Measurements from ENCODE around the gene HSD17B7.
"Not testable (repeated sequence)": the region's sequence is repeated elsewhere in the genome, so short reads cannot be mapped to it uniquely, and the experiment has no call there.

Gene HSD17B7, protein sequence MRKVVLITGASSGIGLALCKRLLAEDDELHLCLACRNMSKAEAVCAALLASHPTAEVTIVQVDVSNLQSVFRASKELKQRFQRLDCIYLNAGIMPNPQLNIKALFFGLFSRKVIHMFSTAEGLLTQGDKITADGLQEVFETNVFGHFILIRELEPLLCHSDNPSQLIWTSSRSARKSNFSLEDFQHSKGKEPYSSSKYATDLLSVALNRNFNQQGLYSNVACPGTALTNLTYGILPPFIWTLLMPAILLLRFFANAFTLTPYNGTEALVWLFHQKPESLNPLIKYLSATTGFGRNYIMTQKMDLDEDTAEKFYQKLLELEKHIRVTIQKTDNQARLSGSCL

DNA sequence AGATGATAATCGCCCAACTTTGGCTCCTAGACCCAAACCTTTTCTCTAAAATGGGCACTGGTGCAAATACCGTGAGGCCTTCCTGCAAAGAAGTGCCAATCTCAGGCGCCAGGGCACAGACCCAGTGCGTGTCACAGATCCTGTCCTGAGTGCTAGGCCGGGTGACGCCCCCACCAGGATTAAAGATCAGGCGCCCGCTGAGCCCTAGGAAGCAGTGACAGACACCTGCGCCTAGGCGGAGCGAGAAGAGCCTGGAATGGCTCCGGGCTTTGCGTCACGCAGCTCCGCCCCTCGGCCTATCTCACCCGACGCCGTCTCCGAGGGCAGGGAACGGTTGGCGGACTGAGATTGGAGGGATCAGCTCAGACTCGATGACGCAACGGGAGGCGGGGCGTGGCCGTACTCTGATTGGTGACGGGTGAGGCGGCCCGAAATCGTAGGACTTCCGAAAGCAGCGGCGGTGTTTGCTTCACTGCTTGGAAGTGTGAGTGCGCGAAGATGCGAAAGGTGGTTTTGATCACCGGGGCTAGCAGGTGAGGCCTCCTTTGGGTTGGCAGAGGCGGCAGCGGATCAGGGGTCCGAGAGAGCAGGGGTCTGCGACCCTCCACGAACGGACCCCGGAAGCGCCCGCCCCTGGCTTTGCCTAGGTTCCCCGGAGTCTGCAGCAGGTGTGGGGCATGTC, at the start of gene HSD17B7:
HSD17B7 (plus strand) TSS at position 400 of the 682 bp plus-strand sequence; CDS start at position 499, 99 bp downstream.
- peak; percentile 2 for DNase-seq (ENCODE audit: low read depth, low spot score)

DNA sequence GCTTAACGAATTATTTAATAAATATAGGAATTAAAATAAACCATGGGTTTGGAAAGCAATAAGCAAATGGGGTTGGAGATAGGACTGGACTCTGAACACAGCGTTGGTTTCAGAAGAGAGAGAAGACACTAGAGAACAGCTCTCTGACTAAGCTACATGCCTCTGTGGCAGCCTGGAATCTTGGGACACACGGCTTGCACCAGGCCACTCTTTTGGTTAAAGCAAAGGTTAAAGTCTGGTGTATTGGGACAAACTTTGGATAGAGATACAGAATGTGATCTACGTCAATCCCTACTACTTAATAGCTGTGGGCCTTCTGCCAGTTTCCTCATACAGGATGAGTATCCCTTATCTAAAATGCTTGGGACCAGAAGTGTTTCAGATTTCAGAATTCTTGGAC, 49.7 kb upstream of the HSD17B7 start:
- DNase-seq (ENCODE audit: low read depth, low spot score): no peak

DNA sequence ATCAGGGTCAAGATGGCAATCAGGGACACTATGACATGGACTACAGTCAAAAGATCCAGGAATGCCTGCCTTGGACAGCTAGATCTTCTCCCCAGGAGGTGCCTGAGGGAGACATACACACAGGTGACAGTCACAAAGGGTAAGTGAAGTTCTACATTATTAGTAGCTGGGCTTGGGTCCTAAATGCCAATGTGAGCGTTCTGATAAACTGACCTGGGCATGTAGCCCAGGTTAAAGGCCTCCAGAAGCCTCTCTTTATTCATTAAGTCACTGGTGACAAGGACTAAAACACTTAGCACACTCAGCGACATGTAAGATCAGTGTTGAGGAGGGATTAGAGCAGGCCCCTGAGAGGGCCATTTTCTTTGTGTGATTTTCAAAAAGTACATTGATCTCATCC, 48.9 kb upstream of the HSD17B7 start:
- no peak for DNase-seq (ENCODE audit: low read depth, low spot score)

DNA sequence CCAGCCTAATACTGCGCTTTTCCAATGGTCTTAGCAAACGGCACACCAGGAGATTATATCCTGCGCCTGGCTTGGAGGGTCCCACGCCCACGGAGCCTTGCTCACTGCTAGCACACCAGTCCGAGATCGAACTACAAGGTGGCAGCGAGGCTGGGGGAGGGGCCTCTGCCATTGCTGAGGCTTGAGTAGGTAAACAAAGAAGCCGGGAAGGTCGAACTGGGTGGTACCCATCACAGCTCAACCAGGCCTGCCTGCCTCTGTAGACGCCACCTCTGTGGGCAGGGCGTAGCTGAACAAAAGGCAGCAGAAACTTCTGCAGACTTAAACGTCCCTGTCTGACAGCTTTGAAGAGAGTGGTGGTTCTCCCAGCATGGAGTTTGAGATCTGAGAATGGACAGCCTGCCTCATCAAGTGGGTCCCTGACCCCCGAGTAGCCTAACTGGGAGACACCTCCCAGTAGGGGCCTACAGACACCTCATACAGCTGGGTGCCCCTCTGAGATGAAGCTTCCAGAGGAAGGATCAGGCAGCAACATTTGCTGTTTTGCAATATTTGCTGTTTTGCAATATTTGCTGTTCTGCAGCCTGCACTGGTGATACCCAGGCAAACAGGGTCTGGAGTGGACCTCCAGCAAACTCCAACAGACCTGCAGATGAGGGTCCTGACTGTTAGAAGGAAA, 44.1 kb upstream of the HSD17B7 start:
- not testable (repeated sequence) for DNase-seq (ENCODE audit: low read depth, low spot score)

DNA sequence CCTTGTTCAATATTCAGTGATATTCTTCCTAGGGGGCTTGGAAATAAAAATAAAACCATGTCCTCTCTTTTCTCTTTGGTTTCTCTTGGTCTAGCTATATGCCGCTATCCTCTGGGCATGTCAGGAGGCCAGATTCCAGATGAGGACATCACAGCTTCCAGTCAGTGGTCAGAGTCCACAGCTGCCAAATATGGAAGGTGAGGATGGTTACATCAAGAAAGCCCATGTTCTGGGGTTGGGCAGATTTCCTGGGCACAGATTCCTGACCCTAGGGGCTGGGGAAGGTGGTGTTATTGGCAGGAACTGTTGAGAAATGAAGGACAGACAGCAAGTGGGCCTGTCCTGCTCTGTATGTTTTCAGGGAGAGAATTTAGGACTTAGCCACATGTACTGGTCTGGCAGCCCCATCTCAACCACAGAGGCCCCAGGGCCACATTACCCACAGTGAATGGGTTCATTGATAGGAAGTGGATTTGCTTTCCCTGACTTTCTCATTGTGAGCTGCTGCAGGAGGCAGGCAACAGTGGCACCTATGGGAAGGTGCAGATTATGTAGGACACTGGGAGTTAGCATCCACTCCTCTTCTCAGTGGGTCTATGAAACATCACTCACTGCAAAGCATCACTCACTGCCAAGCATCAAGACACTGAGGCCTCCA, 37.4 kb upstream of the HSD17B7 start:
- no peak for DNase-seq (ENCODE audit: low read depth, low spot score)

DNA sequence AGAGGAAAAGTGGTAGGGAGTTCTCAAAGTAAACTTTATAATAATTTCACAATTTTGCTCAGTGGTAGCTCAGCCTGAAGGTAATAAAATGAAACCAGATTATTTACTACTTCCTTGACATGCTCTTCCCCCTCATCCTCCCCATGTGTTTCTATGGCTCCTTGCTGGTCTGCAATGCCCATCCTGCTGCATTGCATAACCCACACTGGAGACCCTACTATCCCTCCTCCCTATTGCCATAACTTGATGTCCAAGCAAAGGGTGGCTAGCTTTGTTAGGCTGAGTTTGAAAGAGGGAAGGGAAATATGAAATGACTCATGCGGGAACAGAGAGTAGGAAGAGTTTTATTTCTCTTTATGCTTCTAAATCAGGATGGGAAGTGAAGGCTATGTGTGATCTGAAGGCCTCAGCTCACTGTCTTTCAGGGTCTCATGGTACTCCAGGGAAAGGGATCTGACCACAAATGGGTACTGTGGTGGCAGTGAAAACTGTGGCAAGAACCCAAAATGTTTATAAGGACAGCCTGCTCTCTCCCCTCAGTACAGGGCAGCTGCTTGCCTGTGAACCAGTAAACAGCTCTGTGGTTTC, 36.4 kb upstream of the HSD17B7 start:
- DNase-seq (ENCODE audit: low read depth, low spot score): no peak

DNA sequence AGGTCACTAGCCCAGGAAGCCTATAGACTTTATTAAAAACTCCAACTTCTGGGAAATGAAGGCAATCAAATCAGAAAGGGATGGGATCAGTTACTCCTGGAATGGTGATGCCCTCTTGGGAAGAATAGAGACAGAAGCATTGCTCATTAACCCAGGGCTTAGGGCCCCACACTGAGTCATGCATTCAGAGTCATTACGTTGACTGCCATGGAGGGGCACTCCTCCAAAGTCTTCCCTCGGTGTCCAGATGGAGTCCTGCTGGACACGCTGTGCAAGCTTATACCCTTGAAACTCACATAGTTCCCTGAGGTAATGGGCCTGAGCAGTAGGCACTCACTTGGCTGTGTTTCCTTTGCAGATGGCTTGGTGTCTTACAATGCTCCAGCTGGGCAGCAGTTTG, 35.2 kb upstream of the HSD17B7 start:
- DNase-seq (ENCODE audit: low read depth, low spot score): no peak

DNA sequence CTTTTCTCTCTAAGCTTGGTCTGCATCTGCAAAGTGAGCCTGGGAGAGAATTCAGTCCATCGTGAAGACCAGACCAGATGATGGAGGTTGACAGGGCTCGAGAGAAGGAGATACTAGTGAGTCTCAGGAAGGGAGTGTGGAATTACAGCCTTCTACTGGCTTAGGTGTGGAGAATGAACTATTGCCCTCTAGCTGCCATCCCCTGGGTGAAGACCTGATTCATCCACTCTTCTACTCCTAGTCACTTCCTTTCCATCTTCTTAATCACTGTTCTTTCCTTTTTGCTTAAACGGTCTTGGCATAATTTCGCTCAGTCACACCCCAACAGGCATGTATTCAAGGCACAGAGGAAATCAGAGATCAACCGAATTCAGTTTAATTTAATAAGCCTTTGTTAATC, 34.0 kb upstream of the HSD17B7 start:
- no peak for DNase-seq (ENCODE audit: low read depth, low spot score)

DNA sequence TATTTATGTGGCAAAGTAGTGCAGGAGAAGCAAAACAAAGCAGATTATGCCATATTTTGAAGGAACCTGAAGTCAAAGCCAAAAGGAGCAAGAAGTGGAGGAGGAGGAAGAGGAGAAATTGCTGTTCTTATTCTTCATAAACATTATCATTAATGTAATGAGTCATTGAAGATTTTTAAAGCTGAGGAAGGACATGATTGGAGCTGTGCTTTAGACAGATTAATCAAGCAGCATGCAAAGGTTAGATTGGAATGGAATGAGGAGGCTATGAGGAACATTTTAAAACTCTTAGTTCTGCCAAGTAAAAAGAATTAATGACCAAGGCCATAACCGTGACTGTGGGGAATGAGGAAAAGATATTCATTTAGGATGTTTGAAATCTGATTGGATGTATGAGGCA, 33.0 kb upstream of the HSD17B7 start:
- no peak for DNase-seq (ENCODE audit: low read depth, low spot score)

DNA sequence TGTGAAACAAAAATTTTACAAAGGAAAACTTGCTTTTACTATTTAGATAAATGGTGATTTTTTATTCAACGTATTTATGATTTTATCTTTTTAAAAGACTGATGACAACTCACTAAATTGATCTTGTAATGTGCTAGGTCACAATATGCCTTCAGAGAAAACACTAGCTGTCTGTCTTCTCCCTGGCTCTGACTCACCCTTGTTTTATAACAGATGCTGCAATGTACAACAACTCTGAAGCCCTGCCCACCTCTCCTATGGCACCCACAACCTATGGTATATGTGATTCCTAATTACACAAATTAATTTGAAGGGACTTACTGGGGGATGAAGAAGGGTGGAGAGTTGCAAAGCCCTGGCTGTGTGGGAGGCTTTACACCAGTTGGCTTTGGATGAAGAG, 24.7 kb upstream of the HSD17B7 start:
- DNase-seq (ENCODE audit: low read depth, low spot score): no peak

DNA sequence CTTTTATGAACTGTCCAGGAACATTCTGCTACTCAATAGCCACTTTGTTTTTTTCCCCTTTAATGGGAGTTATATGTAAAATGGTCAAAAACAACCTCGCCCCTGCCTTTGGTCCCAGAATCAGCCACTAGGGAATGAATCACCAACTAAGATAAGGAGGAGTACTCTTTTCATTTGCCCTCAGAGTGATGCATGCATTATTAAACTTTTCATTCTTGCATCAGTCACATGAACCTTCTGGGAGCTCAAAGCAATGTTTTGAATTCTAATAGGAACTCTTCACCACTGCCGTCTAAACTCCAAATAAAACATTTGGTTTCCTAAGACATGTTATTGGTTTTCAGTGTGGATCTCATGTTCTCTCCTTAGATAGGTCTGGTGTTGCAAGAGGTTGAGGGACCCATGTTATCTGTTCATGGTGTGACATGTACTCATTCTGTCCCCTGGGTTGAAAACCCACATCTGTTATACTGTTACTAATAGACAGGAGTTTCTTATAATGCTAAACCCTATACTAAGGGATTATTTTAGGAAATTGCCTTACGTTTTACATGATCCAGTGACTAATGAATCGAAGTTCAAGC, 17.8 kb upstream of the HSD17B7 start:
- no peak for DNase-seq (ENCODE audit: low read depth, low spot score)

DNA sequence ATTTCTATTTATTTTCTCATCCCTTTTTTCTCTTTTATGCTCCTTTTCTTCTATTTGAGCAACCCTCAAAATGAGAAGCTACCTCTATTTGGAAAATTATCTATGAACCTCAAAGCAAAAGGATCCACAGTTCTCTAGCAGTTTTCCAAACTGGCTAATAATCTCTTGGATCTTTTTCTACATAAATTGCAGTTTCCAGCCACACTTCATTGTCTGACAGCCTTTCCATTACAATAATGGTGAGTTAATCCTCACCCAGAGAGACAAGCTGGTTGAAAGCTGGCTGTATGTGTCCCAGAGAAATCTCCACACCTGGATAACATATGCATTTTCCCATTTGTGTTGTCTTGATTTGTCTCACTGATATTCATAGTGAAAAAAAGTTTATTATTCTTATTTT, 16.5 kb upstream of the HSD17B7 start:
- no peak for DNase-seq (ENCODE audit: low read depth, low spot score)

DNA sequence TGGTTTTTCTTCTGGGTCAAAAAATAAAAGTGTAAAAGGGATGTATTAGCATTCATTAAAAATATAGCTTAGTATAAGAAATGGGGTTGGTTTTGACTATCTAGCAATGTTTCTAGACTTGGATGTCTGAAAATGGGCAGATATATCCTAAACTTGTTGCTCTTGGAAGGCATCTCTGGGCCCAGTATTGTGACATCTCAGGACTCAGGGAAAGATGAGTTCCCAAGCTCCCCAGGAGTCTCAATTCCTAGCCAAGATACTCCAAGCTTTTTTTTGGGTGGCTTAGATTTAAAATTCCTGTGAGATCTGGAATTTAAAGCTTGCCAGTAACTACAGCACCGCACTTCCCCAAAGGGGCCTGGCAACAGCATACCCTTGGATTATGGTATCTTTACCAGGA, 11.5 kb upstream of the HSD17B7 start:
- no peak for DNase-seq (ENCODE audit: low read depth, low spot score)

DNA sequence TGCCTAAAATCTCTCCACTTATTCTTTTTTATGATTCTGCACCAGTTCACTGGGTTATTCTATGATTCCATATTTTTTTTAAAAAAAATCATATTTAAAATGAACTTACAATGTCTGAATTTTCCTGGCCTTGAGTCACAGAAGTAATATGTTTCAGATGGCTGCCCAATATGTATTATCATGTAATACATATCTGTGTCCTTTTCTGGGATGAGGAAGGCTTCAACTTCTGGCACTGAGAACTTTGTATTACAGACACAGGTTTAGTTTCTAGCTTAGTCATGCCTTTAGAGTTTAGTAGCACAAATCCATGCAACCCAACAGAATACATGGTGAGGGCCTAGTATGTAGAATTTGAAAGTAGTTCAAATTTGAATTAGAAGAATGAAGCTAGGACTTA, 7.8 kb upstream of the HSD17B7 start:
- DNase-seq (ENCODE audit: low read depth, low spot score): no peak

DNA sequence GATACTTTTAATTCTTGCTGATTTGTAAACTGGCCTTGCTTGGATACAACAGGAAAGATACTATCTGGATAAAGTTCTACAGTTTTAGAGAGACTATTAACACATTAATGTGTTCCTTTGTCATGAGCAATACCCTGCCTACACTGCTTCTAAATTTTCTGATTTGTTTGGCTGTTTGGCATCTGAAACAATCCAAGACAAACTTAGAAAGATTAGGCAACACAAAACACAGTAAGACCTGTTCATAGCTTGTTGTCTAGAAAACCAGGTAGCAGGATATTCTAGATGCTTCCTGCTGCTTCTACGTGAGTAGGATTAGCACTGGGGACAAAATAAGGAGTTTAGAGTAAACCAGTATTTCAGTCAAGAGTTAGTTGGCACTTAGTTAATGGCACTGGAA, 5.6 kb upstream of the HSD17B7 start:
- not testable (repeated sequence) for DNase-seq (ENCODE audit: low read depth, low spot score)

DNA sequence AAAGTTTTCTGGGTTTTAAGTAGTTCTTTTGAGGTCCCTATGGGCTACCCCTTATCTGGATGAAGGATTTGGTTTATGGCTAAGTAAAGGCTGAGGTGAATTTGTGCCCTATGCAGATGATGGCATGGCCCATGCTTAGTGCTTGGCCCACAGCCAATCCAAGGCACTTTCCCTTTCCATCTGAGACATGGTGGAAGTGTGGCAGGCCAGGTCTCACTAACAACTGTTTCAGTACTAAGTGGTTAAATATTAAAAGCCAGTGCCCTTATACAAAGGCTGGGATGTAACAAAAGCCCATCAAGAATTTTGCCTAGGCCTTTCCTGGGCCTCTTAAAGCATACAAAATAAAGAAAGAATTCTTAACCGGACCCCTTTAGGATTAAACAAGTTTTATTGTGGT, 1.7 kb upstream of the HSD17B7 start:
- not testable (repeated sequence) for DNase-seq (ENCODE audit: low read depth, low spot score)

DNA sequence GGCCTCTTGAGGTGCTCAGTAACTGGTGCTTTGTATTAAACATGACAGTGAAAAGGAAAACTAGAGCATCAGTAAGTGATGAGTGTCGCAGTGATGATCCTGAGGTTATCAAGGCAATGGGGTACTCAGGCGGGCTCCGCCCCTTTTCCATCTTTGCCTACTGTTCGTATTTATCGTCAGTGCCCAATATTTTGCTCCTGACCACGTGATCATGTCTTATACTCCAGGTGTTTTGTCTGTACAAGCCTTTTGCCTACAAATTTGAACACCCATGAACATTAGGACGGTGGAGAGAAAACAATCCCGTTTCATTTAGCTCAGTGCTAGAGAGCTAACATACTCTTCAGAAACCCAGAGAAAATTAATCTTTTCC, 469 bp downstream of the HSD17B7 start:
- DNase-seq (ENCODE audit: low read depth, low spot score): not testable (repeated sequence)

DNA sequence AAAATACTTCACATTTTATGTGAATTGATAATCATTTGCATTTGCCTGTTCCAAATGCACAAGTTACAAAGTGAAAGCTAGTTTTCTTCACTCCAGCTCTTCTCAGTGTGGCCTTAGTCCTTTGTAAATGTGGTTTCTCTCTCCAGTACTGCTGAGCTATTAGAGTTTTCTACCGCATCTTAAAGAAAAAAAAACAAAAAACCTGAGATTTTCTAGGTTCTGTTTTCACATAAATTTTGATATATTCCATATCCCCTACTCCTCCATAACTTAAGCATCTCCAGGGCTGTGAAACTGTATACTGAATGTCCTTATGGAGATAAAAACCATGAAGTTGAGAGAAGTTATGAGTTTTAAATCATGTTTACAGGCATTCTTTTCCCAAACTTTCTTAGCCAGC, 3.8 kb downstream of the HSD17B7 start:
- DNase-seq (ENCODE audit: low read depth, low spot score): not testable (repeated sequence)

DNA sequence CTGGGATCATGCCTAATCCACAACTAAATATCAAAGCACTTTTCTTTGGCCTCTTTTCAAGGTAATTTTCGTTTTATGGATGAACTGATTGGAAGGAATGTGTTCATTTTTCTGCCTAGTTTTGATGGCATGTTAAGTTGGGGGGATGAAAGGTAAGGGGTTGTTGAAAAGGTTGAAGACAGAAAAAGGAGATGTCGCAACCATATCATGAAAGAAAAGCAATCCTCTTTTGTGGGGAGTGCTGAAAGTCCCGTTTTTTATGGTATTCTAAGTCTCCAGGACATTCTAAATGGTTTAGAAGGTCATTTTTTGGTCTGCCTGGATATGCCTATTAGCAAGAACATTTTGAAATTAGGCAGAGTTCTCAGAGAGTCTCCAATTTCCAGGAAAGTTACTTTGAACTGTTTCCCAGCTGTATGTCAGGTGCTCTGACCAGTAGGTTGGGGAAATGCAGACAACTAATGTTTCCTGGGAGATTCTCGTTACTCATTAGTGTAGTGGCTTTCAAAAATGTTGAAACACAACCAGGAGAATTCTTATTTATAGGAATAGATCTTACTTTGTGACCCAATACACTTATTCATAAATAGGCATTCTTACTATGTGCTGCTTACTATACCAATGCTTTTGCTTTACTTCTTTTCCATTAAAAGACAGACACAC, 6.2 kb downstream of the HSD17B7 start:
- DNase-seq (ENCODE audit: low read depth, low spot score): not testable (repeated sequence)

DNA sequence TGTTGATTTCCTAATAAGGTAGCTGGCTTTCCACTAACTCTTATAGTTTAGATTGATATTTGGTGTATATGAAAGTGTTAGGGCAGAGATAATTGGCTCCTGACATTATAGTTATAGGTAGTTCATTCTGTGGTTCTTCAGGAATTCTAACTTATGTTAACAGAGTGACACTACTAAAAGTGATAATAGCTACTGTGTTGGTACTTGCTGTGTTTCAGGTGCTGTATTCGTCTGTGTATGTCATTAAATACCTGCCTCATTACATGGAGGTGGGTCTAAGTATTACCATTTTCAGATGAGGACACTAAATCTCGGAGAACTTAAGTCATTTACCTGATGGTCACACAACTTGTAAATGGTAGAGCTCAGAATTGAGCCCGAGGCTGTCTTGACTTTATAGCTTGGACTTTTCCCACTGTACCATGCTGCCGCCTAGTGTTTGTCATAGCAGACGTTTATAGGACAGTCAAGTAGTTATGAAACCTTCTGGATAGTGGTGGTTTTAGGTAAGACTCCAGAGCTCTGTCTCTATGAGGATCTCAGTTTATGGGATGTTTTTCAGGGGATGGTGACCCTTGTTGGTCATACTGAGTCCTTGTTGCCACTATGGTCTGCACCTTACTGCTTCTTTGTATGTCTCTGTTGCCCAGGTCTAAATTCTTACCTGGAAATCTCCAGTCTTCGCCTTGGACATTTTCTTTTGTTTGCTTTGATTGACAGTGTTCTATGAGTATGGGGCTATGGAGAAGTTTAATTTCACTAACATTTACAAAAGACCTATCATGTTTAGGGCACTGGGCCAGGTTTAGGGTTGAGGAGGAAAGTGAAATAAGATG, 9.7 kb downstream of the HSD17B7 start:
- DNase-seq (ENCODE audit: low read depth, low spot score): peak; percentile 17

All from brain pericyte (primary cell).